Measurements from ENCODE around the gene SPATC1L. TPM values are rescaled to one million over a fixed set of nuclear protein-coding genes. Genes with fewer than 3 reads are reported as not detected.

SPATC1L gene
- total RNA-seq, 2 experiments from 2014 or later = 4.7 to 8.3 TPM

DNA sequence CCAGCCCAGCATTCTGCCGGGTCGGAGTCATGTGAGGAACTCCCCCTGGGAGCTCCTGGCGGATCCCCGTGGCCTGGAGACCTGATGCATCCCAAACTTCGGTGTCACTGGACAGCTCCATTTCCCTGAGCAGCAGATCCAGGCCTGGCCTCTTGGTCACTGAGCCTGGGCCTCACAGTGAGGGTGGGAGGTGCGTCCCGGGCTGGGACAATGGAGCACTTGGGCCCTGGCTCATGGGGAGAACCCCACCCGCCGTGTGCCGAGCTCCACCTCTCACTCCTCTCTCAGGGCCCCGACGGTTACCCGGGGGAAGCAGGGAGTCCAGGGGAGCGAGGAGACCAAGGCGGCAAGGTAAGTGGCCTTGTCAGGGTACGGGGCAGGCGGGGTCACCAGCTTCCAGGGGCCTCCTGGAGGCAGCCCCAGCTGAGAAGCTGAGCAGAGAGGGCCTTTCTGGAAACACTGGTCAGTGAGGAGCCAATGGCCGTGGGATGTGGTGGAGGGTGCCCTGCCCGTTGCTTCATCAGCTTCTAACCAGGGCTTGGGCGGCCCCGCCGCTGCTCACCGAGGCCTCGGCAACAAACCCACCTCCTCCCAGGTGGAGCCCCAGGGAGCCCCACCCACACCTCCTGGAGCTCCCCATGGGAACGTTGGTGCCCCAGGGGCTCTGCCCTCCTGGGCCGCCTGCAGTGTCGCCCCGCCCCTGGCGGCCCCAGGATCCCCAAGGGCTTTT, 66.5 kb downstream of the SPATC1L start:
- Histone ChIP-seq H3K79me2 (ENCODE audit: insufficient read depth, low read depth, low read length) (no peaks in the 10 kb centered on the region), H3K27ac (ENCODE audit: low read depth, low read length, poor library complexity, severe bottlenecking) (no peak overlapping the region), H3K4me1 (ENCODE audit: insufficient read depth, low read length, poor library complexity, severe bottlenecking) (no peaks in the 10 kb centered on the region), H3K9me2 (ENCODE audit: insufficient read depth, low read length) (no peaks in the 10 kb centered on the region), H3K9me3 (ENCODE audit: low read length) (no peaks in the 10 kb centered on the region), H3K36me3 (ENCODE audit: insufficient read depth, low read length) (no peaks in the 10 kb centered on the region), H4K20me1 (ENCODE audit: insufficient read depth, low read length) (no peaks in the 10 kb centered on the region), H2AFZ (ENCODE audit: low read length) (no peak overlapping the region), H3K4me3 (ENCODE audit: low read depth, low read length, poor library complexity, severe bottlenecking) (no peak overlapping the region), H3K4me2 (ENCODE audit: low read length) (no peak overlapping the region)
- DNase-seq (ENCODE audit: low spot score) = no peak
- BruUV-seq (replicated peaks) = no TSS peak
- intact Hi-C loops (cut with micrococcal nuclease; ENCODE audit: unreplicated experiment) = no loop called here
- TF ChIP-seq, protein P1, sequence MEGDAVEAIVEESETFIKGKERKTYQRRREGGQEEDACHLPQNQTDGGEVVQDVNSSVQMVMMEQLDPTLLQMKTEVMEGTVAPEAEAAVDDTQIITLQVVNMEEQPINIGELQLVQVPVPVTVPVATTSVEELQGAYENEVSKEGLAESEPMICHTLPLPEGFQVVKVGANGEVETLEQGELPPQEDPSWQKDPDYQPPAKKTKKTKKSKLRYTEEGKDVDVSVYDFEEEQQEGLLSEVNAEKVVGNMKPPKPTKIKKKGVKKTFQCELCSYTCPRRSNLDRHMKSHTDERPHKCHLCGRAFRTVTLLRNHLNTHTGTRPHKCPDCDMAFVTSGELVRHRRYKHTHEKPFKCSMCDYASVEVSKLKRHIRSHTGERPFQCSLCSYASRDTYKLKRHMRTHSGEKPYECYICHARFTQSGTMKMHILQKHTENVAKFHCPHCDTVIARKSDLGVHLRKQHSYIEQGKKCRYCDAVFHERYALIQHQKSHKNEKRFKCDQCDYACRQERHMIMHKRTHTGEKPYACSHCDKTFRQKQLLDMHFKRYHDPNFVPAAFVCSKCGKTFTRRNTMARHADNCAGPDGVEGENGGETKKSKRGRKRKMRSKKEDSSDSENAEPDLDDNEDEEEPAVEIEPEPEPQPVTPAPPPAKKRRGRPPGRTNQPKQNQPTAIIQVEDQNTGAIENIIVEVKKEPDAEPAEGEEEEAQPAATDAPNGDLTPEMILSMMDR (conservative IDR thresholded peaks at IDR 0.05; ENCODE audit: low read length) = no peak
- CTCF ChIA-PET (ENCODE audit: unreplicated experiment) = no interaction called here
- POLR2A ChIA-PET = no interaction called here

DNA sequence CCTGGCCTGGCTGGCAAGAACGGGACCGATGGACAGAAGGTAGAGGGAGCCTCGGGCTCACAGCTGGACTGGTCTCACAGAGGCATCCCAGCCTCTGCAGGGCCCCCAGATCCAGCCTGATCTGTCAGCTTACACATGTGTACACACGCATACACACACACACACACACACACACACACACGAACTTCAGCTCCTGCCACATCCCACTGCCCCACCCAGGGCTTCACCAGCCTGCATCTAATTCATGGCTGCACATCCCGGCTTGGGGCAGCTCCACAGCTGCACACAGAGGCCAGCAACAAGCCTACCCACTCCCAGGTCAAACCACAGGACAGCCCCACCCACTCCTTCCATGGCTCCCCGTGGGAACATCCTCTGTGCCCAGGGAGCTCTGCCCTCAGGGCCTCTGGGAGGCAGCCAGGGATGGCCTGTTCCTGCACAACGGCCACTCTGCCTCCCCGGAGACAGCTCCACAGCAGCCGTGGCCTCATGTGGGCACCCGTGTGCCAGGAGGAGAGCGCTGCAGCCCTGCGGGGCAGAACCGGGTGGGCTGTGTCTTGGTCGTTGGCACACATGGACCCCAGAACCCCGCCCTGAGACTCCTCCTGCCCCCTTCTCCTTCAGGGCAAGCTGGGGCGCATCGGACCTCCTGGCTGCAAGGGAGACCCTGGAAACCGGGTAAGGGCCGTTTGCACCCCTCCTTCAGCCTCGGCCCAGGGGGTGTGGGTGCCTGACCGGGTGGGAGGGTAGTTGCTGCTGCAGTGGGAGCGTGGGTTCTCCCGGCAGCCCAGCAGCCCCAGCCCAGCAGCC, 67.3 kb downstream of the SPATC1L start:
- CTCF ChIA-PET (ENCODE audit: unreplicated experiment) = no interaction called here
- Histone ChIP-seq H3K9me2 (ENCODE audit: insufficient read depth, low read length) (no peaks in the 10 kb centered on the region), H3K36me3 (ENCODE audit: insufficient read depth, low read length) (no peaks in the 10 kb centered on the region), H4K20me1 (ENCODE audit: insufficient read depth, low read length) (no peaks in the 10 kb centered on the region), H3K4me2 (ENCODE audit: low read length) (no peak overlapping the region), H3K4me3 (ENCODE audit: low read depth, low read length, poor library complexity, severe bottlenecking) (no peak overlapping the region), H3K4me1 (ENCODE audit: insufficient read depth, low read length, poor library complexity, severe bottlenecking) (no peaks in the 10 kb centered on the region), H3K27ac (ENCODE audit: low read depth, low read length, poor library complexity, severe bottlenecking) (no peak overlapping the region), H3K79me2 (ENCODE audit: insufficient read depth, low read depth, low read length) (no peaks in the 10 kb centered on the region), H3K9me3 (ENCODE audit: low read length) (no peaks in the 10 kb centered on the region), H2AFZ (ENCODE audit: low read length) (no peak overlapping the region)
- POLR2A ChIA-PET = no interaction called here
- TF ChIP-seq EZH2phosphoT487 (IDR thresholded peaks at IDR 0.05; ENCODE audit: borderline replicate concordance, low read depth, low read length) = no peak
- TF ChIP-seq, protein P1 (conservative IDR thresholded peaks at IDR 0.05; ENCODE audit: low read length) = no peak
- intact Hi-C loops (cut with micrococcal nuclease; ENCODE audit: unreplicated experiment) = no loop called here
- BruUV-seq (replicated peaks) = no TSS peak
- no peak for DNase-seq (ENCODE audit: low spot score)

DNA sequence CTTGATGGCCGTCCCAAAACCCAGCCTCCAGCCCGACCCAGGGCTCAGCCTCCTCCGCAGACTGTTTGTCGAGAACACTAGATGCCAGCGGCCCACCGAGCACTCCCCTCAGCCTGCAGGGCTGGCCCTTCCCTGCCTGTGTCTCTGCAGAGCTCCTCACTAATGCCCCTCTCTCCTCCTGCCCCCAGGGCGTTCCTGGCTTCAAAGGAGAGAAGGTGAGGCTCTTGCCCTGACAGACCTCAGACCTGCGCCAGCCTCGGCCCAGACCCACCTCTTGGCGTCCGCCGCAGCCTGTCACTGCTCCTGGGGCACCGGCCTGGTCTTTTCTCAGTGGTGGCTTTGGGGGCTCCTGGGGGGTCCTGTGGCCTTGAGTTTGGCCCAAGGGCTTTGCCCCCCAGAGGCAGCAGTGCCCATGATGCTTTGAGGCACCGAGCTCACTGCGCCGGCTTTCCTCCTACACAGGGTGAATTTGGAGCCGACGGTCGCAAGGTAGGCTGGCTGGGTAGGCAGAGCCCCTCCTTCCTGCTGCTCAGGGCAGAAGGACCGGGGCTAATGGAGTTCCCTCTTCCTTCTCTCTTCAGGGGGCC, 68.0 kb downstream of the SPATC1L start:
- Histone ChIP-seq H2AFZ (ENCODE audit: low read length) (no peak overlapping the region), H3K27ac (ENCODE audit: low read depth, low read length, poor library complexity, severe bottlenecking) (no peak overlapping the region), H3K9me3 (ENCODE audit: low read length) (no peaks in the 10 kb centered on the region), H3K4me1 (ENCODE audit: insufficient read depth, low read length, poor library complexity, severe bottlenecking) (no peaks in the 10 kb centered on the region), H3K4me2 (ENCODE audit: low read length) (no peak overlapping the region), H3K9me2 (ENCODE audit: insufficient read depth, low read length) (no peaks in the 10 kb centered on the region), H3K36me3 (ENCODE audit: insufficient read depth, low read length) (no peaks in the 10 kb centered on the region), H3K4me3 (ENCODE audit: low read depth, low read length, poor library complexity, severe bottlenecking) (no peak overlapping the region), H3K79me2 (ENCODE audit: insufficient read depth, low read depth, low read length) (no peaks in the 10 kb centered on the region), H4K20me1 (ENCODE audit: insufficient read depth, low read length) (no peaks in the 10 kb centered on the region)
- DNase-seq (ENCODE audit: low spot score) = no peak
- BruUV-seq (replicated peaks) = no TSS peak
- TF ChIP-seq EZH2phosphoT487 (IDR thresholded peaks at IDR 0.05; ENCODE audit: borderline replicate concordance, low read depth, low read length) = no peak
- TF ChIP-seq, protein P1 (conservative IDR thresholded peaks at IDR 0.05; ENCODE audit: low read length) = no peak
- POLR2A ChIA-PET = no interaction called here
- CTCF ChIA-PET (ENCODE audit: unreplicated experiment) = no interaction called here
- intact Hi-C loops (cut with micrococcal nuclease; ENCODE audit: unreplicated experiment) = no loop called here

Measured in OCI-LY7 (cell line).